ENCODE measurements around the gene TRPM6. TPM values are rescaled to one million over a fixed set of nuclear protein-coding genes. Genes with fewer than 3 reads are reported as not detected.

The TRPM6 gene
- total RNA-seq, 1 experiment from 2014 or later, result 1.4 TPM

- TF ChIP-seq, protein P1, sequence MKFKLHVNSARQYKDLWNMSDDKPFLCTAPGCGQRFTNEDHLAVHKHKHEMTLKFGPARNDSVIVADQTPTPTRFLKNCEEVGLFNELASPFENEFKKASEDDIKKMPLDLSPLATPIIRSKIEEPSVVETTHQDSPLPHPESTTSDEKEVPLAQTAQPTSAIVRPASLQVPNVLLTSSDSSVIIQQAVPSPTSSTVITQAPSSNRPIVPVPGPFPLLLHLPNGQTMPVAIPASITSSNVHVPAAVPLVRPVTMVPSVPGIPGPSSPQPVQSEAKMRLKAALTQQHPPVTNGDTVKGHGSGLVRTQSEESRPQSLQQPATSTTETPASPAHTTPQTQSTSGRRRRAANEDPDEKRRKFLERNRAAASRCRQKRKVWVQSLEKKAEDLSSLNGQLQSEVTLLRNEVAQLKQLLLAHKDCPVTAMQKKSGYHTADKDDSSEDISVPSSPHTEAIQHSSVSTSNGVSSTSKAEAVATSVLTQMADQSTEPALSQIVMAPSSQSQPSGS (CRISPR knock-in tag; IDR thresholded peaks at IDR 0.05; ENCODE audit: borderline replicate concordance, low read depth), result no peak
- TF ChIP-seq RORB (CRISPR knock-in tag; IDR thresholded peaks at IDR 0.05) (no peak), ERG (CRISPR knock-in tag; IDR thresholded peaks at IDR 0.05) (no peak)
Observed at GRCh38 chr9:74847478-74848152, 40.1 kb downstream of the TRPM6 start (continued).

- CTCF ChIA-PET, result no interaction called here
- TF ChIP-seq TEAD1 (CRISPR knock-in tag; IDR thresholded peaks at IDR 0.05) (no peak), ESRRA (CRISPR knock-in tag; IDR thresholded peaks at IDR 0.05; ENCODE audit: borderline replicate concordance) (no peak), ZBTB21 (CRISPR knock-in tag; IDR thresholded peaks at IDR 0.05; ENCODE audit: borderline replicate concordance) (no peak), TEAD4 (CRISPR knock-in tag; IDR thresholded peaks at IDR 0.05) (no peak), CBFB (CRISPR knock-in tag; IDR thresholded peaks at IDR 0.05; ENCODE audit: low read depth) (no peak), NFATC4 (CRISPR knock-in tag; IDR thresholded peaks at IDR 0.05) (no peak), ZNF232 (CRISPR knock-in tag; IDR thresholded peaks at IDR 0.05) (no peak)
- TF ChIP-seq, protein P2, sequence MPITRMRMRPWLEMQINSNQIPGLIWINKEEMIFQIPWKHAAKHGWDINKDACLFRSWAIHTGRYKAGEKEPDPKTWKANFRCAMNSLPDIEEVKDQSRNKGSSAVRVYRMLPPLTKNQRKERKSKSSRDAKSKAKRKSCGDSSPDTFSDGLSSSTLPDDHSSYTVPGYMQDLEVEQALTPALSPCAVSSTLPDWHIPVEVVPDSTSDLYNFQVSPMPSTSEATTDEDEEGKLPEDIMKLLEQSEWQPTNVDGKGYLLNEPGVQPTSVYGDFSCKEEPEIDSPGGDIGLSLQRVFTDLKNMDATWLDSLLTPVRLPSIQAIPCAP (CRISPR knock-in tag; IDR thresholded peaks at IDR 0.05), result no peak
- TF ChIP-seq, protein P1 (CRISPR knock-in tag; IDR thresholded peaks at IDR 0.05; ENCODE audit: borderline replicate concordance, low read depth), result no peak
- TF ChIP-seq, protein P3, sequence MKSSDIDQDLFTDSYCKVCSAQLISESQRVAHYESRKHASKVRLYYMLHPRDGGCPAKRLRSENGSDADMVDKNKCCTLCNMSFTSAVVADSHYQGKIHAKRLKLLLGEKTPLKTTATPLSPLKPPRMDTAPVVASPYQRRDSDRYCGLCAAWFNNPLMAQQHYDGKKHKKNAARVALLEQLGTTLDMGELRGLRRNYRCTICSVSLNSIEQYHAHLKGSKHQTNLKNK (CRISPR knock-in tag; IDR thresholded peaks at IDR 0.05), result no peak
- TF ChIP-seq, protein P4, sequence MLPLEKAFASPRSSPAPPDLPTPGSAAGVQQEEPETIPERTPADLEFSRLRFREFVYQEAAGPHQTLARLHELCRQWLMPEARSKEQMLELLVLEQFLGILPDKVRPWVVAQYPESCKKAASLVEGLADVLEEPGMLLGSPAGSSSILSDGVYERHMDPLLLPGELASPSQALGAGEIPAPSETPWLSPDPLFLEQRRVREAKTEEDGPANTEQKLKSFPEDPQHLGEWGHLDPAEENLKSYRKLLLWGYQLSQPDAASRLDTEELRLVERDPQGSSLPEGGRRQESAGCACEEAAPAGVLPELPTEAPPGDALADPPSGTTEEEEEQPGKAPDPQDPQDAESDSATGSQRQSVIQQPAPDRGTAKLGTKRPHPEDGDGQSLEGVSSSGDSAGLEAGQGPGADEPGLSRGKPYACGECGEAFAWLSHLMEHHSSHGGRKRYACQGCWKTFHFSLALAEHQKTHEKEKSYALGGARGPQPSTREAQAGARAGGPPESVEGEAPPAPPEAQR (CRISPR knock-in tag; IDR thresholded peaks at IDR 0.05), result no peak
- ATAC-seq, result no peak
- H3K27ac Mint-ChIP-seq, result no peak overlapping the region
- POLR2A ChIA-PET, result no interaction called here
- H3K9me3 Mint-ChIP-seq, result peaks cover 19% of the 10 kb centered on the region
- DNase-seq (ENCODE audit: low spot score), result no peak
- no peaks in the 10 kb centered on the region for H3K4me1 Mint-ChIP-seq
- H3K4me3 Mint-ChIP-seq, result no peak overlapping the region
- no peaks in the 10 kb centered on the region; the same call in 1 of the 2 replicates for H3K27me3 Mint-ChIP-seq (ENCODE audit: low read depth)
- peaks cover 14% of the 10 kb centered on the region for H3K36me3 Mint-ChIP-seq
Observed at GRCh38 chr9:74846766-74847165, 41.0 kb downstream of the TRPM6 start.

DNA sequence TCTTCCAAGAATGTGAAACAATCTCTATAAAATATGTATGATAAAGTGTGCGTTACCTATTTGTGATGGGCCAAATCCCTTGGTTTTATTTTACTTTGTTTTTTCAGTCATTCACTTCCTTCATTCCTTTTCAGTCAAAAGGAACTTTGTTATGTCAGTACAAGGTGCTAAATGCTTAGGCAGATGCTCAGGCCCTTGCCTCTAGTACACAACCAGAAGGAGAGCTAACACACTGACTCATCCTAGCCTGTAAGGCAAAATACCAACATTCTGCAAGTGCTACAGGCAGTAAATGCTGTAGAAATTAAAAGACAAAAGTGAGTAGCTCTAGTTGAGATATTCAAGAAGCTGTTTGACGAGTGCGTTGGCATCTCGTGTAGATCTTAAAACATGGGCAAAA is 49.4 kb downstream of the TRPM6 start:
- H3K4me3 Mint-ChIP-seq, result no peak overlapping the region
- peaks cover 4% of the 10 kb centered on the region for H3K36me3 Mint-ChIP-seq
- CTCF ChIA-PET, result no interaction called here

More for the DNA sequence above, 49.4 kb downstream of the TRPM6 start:
- ATAC-seq (no peak), DNase-seq (ENCODE audit: low spot score) (no peak)
- Mint-ChIP-seq H3K27me3 (ENCODE audit: low read depth) (no peaks in the 10 kb centered on the region), H3K4me1 (peaks cover 2% of the 10 kb centered on the region; the same call in 1 of the 2 replicates), H3K9me3 (peaks cover 7% of the 10 kb centered on the region), H3K27ac (no peak overlapping the region)
- POLR2A ChIA-PET, result interaction anchor here (1.1 kb wide), 1 partner anchor 10 kb away, joined by 3 read pairs; no protein-coding TSS in a partner anchor
- no peak for TF ChIP-seq KAT7 (CRISPR knock-in tag; IDR thresholded peaks at IDR 0.05; ENCODE audit: borderline replicate concordance)
- no peak for TF ChIP-seq EMX1 (CRISPR knock-in tag; IDR thresholded peaks at IDR 0.05)
- no peak for TF ChIP-seq SMAD3 (CRISPR knock-in tag; IDR thresholded peaks at IDR 0.05; ENCODE audit: borderline replicate concordance)
- no peak for TF ChIP-seq ZNF396 (CRISPR knock-in tag; IDR thresholded peaks at IDR 0.05; ENCODE audit: borderline replicate concordance)
- TF ChIP-seq GABPB1 (CRISPR knock-in tag; IDR thresholded peaks at IDR 0.05), result no peak
- TF ChIP-seq, protein P2 (CRISPR knock-in tag; IDR thresholded peaks at IDR 0.05), result no peak
- no peak for TF ChIP-seq ETV6 (CRISPR knock-in tag; IDR thresholded peaks at IDR 0.05)
